T-helper 17 cell (primary cell): ENCODE measurements around the gene CHD9. TPM values are rescaled to one million over a fixed set of nuclear protein-coding genes. Genes with fewer than 3 reads are reported as not detected.
"Not testable (repeated sequence)": the region's sequence is repeated elsewhere in the genome, so short reads cannot be mapped to it uniquely, and the experiment has no call there.

ENCODE experiments used
- ATAC-seq: fragments of 150-1000 bp; cut with Tn5 transposase; 2 replicates; pipeline ENCODE4 v1.10.0; 2021; ENCODE audit warnings: mild to moderate bottlenecking, moderate library complexity
- DNase-seq, 3 donors: peaks; one replicate each; pipeline versions ENCODE4 v3.0.0 to v3.0.0-alpha.2; 2020 to 2021
- H3K9me3 ChIP-seq: one replicate; pipeline ENCODE4 v1.7.0; 2013; ENCODE audit warnings: low read length, mild to moderate bottlenecking; ENCODE audit not compliant: control insufficient read depth, poor library complexity, severe bottlenecking
- H3K27ac Mint-ChIP-seq: one replicate; pipeline ENCODE4 v1.8.0; 2022; ENCODE audit warnings: mild to moderate bottlenecking, moderate library complexity, mixed read lengths
- H3K27me3 Mint-ChIP-seq: one replicate; pipeline ENCODE4 v1.8.0; 2022; ENCODE audit warnings: mixed read lengths
- H3K36me3 Mint-ChIP-seq: one replicate; pipeline ENCODE4 v1.8.0; 2022; ENCODE audit warnings: low read depth, mixed read lengths
- H3K4me1 Mint-ChIP-seq: one replicate; pipeline ENCODE4 v1.8.0; 2022; ENCODE audit warnings: mild to moderate bottlenecking, mixed read lengths
- H3K4me3 Mint-ChIP-seq: one replicate; pipeline ENCODE4 v1.8.0; 2022; ENCODE audit warnings: mild to moderate bottlenecking, moderate library complexity, mixed read lengths
- total RNA-seq, 4 donors: library from RNA in 2 of 4; stranded (reverse) in 2 of 4; gene quantifications; one replicate each; pipeline ENCODE4 v1.2.3 and lab custom pipeline; 2022 to 2026

Gene CHD9
- total RNA-seq, 2 donors from 2014 or later: 32.4 to 33.3 TPM

DNA sequence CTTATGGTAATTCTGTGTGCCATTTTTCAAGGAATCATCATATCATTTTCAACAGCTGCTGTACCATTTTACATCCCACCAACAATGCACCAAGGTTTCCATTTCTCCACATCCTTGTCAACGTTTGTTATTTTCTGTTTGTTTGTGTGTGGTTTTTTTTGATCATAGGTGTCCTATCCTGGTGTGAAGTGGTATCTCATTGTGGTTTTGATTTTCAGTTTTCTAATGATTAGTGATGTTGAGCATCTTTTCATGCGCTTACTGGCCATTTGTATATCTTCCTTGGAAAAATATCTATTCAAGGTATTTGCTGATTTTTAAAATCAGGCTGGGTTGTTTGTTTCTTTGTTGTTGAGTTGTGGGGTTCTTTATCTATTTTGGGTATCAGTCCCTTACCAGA lies 15.0 kb downstream of the CHD9 start:
- no peak overlapping the region for H3K27ac Mint-ChIP-seq
- peaks cover 16% of the 10 kb centered on the region for H3K4me1 Mint-ChIP-seq
- ATAC-seq (no peak), DNase-seq (no peak)
- no peak overlapping the region for H3K4me3 Mint-ChIP-seq
- H3K27me3 Mint-ChIP-seq: no peaks in the 10 kb centered on the region
- peaks cover 4% of the 10 kb centered on the region for H3K36me3 Mint-ChIP-seq
- H3K9me3 ChIP-seq: no peaks in the 10 kb centered on the region

DNA sequence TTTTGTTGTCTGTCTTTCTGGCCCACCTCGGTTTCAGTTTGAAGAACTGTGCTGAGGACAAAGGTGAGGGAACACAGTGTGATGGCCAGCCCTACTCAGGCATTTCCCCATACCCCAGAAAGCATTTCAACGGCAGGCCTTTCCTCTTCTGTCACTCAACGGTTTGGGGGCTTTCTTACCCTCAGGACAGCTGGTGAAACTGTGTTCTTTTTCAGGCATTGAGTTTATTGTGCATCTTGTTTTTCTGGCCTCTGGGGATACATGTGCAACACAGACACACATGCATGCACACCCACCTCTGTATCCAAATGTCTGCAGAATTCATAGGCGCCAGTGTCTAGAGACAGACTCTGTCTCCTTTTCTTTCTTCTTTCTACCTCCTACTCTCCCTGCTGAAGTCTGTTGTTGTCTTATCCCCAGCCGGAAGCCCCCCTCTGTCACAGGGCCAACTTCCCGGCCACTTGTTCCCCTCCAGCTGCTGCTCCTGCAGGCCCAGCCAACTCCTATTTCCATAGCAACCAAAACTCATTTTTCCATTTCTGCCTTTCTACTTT lies 17.0 kb downstream of the CHD9 start:
- H3K4me1 Mint-ChIP-seq: peaks cover 14% of the 10 kb centered on the region
- H3K9me3 ChIP-seq: no peaks in the 10 kb centered on the region
- no peaks in the 10 kb centered on the region for H3K27me3 Mint-ChIP-seq
- H3K36me3 Mint-ChIP-seq: peaks cover 6% of the 10 kb centered on the region
- DNase-seq (no peak), ATAC-seq (no peak)
- H3K4me3 Mint-ChIP-seq: no peak overlapping the region
- H3K27ac Mint-ChIP-seq: no peak overlapping the region

DNA sequence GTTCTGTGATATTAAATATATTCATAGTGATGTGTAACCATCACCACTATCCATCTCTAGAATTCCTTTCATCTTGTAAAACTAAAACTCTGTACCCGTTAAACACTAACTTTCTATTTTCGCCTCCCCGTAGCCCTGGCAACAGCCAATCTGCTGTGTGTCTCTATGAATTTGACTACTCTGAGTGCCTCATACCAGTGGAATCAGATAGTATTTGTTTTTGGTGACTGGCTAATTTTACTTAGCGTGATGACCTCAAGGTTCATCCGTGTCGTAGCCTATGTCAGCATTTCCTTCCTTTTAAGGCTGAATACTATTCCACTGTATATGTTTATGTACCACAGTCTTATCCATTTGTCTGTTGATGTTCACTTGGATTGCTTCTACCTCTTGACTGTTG lies 18.2 kb downstream of the CHD9 start:
- Mint-ChIP-seq H3K36me3 (peaks cover 6% of the 10 kb centered on the region), H3K27me3 (no peaks in the 10 kb centered on the region), H3K4me3 (no peak overlapping the region), H3K27ac (no peak overlapping the region), H3K4me1 (peaks cover 13% of the 10 kb centered on the region)
- DNase-seq (no peak), ATAC-seq (no peak)
- H3K9me3 ChIP-seq: no peaks in the 10 kb centered on the region

DNA sequence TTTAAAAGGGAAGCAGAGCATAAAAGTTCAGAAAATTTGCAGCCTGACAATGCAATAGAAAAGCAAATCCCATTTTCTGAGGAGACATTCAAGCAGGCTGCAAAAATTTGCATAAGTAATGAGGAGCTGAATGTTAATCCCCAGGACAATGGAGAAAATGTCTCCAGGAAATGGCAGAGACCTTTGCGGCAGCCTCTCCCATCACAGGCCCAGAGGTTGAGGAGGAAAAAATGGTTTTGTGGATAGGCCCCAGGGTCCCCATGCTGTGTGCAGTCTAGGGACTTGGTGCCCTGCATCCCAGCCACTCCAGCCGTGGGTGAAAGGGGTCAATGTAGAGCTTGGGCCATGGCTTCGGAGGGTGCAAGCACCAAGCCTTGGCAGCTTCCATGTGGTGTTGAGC lies 19.5 kb downstream of the CHD9 start:
- not testable (repeated sequence) for H3K27ac Mint-ChIP-seq, H3K27me3 Mint-ChIP-seq, ATAC-seq, H3K36me3 Mint-ChIP-seq, H3K4me3 Mint-ChIP-seq, H3K4me1 Mint-ChIP-seq, DNase-seq, H3K9me3 ChIP-seq

DNA sequence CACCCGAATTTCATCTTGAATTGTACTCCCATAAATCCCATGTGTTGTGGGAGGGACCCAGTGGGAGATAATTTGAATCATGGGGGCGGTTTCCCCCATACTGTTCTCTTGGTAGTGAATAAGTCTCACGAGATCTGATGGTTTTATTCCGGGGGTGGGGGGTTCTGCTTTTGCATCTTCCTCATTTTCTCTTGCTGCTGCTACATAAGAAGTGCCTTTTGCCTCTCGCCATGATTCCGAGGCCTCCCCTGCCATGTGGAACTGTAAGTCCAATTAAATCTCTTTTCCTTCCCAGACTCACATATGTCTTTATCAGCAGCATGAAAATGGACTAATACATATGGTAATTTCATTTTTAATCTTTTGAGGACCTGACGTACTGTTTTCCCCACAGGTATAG lies 20.7 kb downstream of the CHD9 start:
- not testable (repeated sequence) for H3K36me3 Mint-ChIP-seq, H3K4me3 Mint-ChIP-seq, DNase-seq, H3K27ac Mint-ChIP-seq, H3K9me3 ChIP-seq, H3K4me1 Mint-ChIP-seq, H3K27me3 Mint-ChIP-seq, ATAC-seq

DNA sequence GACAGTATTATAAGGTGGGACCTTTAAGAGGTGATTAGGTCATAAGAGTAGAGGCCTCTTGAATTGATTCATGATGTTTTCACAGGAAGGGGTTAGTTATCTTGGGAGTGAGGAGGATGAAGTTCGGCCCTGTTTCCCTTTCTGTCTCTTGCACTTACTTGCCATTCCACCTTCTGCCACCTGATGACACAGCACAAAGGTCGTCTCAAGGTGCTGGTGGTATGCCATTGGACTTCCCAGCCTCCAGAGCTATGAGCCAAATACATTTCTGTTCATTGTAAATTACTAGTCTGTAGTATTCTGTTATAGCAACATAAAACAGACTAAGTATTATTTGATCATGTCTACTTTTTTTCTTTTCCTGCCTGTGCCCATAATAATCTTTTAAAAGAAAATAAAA lies 23.5 kb downstream of the CHD9 start:
- Mint-ChIP-seq H3K36me3 (peaks cover 6% of the 10 kb centered on the region), H3K27ac (no peak overlapping the region), H3K27me3 (no peaks in the 10 kb centered on the region), H3K4me1 (peaks cover 8% of the 10 kb centered on the region), H3K4me3 (no peak overlapping the region)
- ATAC-seq: no peak
- DNase-seq: no peak
- no peaks in the 10 kb centered on the region for H3K9me3 ChIP-seq

DNA sequence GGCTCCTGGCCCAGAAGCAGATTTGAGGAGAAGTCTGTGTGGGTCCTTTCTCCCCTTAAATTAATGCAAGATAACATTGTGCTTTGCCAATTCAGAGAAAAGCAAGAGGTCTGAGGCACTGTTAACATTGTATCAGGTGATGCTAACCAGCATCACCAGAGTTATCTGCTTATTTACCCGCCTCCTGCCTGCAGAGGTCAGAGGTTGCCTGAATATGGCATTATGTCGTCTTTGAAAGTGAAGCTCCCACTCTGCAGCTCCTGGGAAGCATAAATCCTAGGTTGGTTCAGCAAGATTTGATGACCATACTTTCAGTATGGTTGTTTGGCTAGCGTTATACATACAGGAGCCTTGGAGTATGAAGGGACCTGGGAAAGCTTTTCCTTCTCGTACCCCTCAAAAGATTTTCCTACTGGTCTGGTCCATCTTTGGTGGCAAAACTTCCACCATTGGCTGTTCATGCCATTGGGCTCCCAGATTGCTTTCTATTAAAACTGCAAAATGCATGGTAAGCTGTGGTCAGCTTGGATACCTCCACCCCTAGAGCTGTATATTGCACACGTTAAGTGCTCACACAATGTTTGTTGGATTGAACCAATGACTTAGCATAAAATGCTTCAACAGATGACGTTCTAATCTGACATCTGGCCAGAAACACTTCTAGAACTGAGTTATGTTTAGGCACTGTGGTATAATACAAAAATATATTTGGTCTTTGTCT lies 24.1 kb downstream of the CHD9 start:
- Mint-ChIP-seq H3K4me1 (peaks cover 8% of the 10 kb centered on the region), H3K27ac (no peak overlapping the region), H3K27me3 (no peaks in the 10 kb centered on the region), H3K36me3 (peaks cover 3% of the 10 kb centered on the region), H3K4me3 (no peak overlapping the region)
- ATAC-seq: no peak
- no peaks in the 10 kb centered on the region for H3K9me3 ChIP-seq
- no peak for DNase-seq

DNA sequence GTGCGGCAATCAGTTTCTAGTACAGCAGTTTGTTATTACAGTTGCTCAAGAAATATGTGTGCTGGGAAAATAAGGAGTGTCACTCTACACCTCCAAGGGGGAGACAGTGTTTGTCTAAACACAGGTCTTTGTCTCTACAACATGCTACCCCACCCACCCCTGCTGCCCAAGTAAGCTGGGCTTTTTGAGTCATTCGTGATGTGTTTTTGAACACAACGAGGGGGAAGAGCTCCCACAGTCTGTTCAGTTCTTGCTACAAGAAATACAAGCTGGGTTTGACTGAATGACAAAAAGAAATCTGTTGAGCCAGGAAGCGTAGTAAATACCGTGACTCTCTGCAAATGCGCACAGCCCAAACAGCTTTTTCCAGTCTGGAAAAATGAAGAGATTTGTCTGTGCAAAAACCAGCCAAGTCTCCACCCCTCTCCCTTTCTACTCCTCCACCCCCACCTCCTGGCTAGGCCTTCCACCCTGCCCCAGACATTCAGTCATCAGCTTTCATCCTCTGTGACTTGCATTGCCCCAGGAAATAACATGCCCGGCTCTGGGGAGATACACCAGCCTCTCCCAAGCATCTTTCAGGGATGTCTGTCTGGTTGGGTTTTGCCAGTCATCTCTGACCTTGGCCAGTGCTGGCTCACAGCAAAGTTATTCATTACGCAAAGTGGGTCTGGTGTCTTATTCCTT lies 25.7 kb downstream of the CHD9 start:
- peaks cover 8% of the 10 kb centered on the region for H3K4me1 Mint-ChIP-seq
- peaks cover 2% of the 10 kb centered on the region for H3K36me3 Mint-ChIP-seq
- H3K27me3 Mint-ChIP-seq: no peaks in the 10 kb centered on the region
- H3K9me3 ChIP-seq: no peaks in the 10 kb centered on the region
- H3K4me3 Mint-ChIP-seq: no peak overlapping the region
- ATAC-seq (no peak), DNase-seq (no peak)
- H3K27ac Mint-ChIP-seq: no peak overlapping the region

DNA sequence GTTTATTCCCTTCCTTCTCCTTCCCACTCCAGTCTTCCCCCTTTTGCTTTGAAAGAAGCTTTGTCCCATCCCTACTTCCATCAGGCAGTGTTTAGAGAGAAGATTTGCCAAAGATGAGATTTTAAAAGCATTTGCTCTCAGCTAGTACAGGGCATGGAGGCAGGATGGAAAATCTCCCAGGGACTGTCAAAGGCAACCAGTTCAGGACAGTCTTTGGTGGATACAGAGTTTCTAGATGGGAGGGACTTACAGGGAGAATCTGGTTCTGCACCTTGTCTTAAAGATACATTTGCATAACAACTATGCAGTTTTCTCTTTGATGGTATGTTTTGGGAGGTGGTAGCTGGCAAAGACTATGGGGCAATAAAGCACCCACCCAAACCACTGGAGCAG lies 26.2 kb downstream of the CHD9 start:
- DNase-seq (no peak), ATAC-seq (no peak)
- H3K9me3 ChIP-seq: no peaks in the 10 kb centered on the region
- Mint-ChIP-seq H3K36me3 (no peaks in the 10 kb centered on the region), H3K27me3 (no peaks in the 10 kb centered on the region), H3K27ac (no peak overlapping the region), H3K4me1 (peaks cover 8% of the 10 kb centered on the region), H3K4me3 (no peak overlapping the region)

DNA sequence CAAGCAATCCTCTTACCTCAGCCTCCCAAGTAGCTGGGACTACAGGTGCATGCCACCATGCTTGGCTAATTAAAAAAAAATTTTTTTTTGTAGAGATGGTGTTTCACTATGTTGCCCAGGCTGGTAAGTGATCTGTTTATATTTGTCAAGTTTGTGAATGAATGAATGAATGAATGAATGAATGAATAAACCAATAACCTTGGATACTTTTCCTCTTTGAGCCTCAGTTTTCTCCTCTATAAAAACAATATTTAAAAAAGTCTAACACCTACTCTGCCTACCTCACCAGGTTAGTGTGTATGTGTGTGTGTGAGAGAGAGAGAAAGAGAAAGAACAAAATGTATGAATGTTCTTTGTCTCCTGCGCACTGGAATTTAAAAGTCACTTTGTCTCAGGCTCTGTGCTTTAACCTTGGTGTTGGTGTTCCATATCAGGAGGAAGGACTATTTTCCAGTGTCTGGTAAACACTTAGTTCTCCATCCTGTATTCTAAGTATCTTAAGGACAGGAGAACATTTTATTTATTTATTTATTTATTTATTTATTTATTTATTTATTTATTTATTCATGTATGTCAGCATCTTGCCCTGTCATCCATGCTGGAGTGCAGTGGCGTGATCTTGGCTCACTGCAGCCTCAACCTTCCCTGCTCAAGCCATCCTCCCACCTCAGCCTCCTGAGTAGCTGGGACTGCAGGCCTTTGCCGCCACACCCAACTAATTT lies 27.1 kb downstream of the CHD9 start:
- Mint-ChIP-seq H3K36me3 (no peaks in the 10 kb centered on the region), H3K27ac (no peak overlapping the region), H3K4me1 (peaks cover 9% of the 10 kb centered on the region), H3K27me3 (no peaks in the 10 kb centered on the region), H3K4me3 (no peak overlapping the region)
- no peaks in the 10 kb centered on the region for H3K9me3 ChIP-seq
- ATAC-seq (no peak), DNase-seq (no peak)

DNA sequence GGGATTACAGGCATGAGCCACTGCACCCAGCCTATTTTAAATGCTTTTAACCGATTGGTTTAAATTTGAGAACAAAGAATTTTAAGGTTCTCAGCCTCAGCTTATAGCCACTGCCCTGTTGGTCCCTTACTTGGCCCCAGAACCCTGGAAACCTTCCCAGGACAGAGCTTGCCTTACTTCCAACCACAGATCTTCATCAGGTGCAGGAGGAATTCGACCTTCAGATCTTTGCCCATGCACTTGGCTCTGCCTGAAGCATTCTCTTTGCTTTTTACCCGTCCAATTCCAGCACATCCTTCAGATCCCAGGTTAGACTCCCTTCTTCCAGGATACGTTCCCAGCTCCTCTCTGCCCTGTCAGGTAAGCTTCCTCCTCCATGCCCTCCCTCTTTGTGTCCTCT lies 27.7 kb downstream of the CHD9 start:
- no peaks in the 10 kb centered on the region for H3K9me3 ChIP-seq
- Mint-ChIP-seq H3K4me3 (no peak overlapping the region), H3K27ac (no peak overlapping the region), H3K36me3 (no peaks in the 10 kb centered on the region), H3K4me1 (peaks cover 10% of the 10 kb centered on the region), H3K27me3 (no peaks in the 10 kb centered on the region)
- DNase-seq (no peak), ATAC-seq (no peak)

DNA sequence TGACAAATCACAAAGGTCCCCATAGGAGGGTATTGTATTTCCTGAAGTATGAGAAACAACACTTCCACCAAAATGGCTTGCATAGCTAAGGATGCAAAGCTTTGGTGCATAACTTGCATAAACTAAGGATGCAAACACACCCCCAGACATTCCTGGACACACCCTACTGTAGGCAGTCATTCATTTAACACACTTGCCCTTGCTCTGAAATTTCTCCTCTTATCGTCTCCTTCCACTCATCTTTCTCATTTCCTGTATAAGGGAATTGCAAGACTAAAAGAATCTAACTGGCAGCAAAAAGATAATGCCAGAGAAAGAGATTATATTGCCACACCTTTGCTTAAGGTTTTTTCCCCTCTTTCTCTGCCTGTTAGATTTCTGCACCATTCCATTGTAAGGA lies 28.3 kb downstream of the CHD9 start:
- Mint-ChIP-seq H3K27ac (no peak overlapping the region), H3K36me3 (no peaks in the 10 kb centered on the region), H3K4me1 (peaks cover 10% of the 10 kb centered on the region), H3K27me3 (no peaks in the 10 kb centered on the region), H3K4me3 (no peak overlapping the region)
- no peak for ATAC-seq
- no peak for DNase-seq
- H3K9me3 ChIP-seq: no peaks in the 10 kb centered on the region

DNA sequence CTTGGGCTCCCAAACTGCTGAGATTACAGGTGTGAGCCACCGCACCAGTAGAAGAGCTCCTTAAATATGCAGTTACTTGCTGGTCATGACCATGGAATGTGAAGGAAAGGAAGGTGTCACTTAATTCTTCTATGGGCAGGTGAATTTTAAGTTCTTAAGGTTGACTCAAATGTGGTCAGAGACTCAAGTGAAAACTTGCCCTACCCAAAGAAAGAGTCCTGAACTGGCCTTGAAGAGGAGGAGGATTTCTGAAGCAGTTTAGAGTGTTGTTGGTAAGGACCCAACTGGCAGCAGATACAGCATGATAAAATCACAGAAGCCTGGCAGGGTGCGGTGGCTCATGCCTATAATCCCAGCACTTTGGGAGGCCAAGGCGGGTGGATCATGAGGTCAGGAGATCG lies 29.4 kb downstream of the CHD9 start:
- Mint-ChIP-seq H3K27ac (no peak overlapping the region), H3K36me3 (no peaks in the 10 kb centered on the region), H3K4me3 (no peak overlapping the region), H3K4me1 (peaks cover 10% of the 10 kb centered on the region), H3K27me3 (no peaks in the 10 kb centered on the region)
- ATAC-seq: no peak
- no peak for DNase-seq
- no peaks in the 10 kb centered on the region for H3K9me3 ChIP-seq
